ENCODE data around the gene PFN3. TPM values are rescaled to one million over a fixed set of nuclear protein-coding genes. Genes with fewer than 3 reads are reported as not detected.

PFN3 gene
- total RNA-seq, 1 donor from 2014 or later: not detected

DNA sequence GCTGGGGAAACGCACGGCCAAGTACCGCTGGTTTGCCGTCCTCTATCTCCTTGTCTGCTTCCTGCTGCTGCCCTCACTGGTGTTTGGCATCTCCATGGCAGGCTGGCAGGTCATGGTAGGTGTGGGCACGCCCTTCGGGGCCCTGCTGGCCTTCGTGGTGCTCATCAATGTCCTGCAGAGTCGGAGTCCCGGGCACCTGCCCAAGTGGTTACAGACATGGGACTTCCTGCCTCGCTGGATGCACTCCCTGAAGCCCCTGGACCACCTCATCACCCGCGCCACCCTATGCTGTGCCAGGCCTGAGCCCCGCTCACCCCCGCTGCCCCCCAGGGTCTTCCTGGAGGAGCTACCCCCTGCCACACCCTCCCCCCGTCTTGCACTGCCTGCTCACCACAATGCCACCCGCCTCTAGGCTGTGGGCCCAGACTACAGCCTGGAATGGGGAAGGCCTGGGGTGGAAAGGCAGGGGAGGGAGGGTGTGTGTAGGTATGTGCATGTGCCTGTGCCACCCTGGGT is 2.5 kb downstream of the PFN3 start:
- intact Hi-C loops (cut with micrococcal nuclease): no loop called here

DNA sequence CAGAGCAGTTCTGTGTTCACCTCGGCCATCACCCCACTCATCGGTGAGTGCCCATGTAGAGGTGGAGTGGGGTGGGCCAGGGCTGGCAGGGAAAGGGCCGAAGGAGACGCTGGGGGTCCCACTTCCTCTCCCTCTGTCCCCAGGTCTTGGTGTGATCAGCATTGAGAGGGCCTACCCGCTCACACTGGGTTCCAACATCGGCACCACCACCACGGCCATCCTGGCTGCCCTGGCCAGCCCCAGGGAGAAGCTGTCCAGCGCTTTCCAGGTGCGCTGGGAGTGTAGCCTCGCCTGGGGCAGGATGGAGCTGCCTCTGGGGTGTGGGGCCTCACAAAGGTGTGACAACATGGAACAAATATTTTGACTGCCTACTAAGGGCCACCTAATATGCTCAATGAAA is 3.7 kb downstream of the PFN3 start:
- intact Hi-C loops (cut with micrococcal nuclease): no loop called here

DNA sequence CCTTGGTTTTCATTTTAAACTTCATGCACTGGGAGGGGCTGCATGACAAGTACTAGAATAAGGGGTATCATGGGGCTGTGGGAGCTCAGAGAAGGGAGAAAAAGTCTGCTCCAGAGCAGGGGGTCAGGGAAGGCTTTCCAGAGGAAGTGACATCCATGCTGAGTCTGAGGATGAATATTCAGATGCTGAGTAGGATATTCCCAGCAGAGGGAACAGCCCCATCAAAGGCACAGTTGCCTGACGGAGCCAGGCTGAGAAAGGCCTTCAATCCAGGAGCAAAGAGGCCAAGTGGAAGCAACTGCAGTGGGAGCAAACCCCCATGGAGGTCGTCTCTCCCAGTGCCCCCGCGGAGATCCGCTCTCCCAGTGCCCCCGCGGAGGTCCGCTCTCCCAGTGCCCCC is 4.4 kb downstream of the PFN3 start:
- intact Hi-C loops (cut with micrococcal nuclease): no loop called here

DNA sequence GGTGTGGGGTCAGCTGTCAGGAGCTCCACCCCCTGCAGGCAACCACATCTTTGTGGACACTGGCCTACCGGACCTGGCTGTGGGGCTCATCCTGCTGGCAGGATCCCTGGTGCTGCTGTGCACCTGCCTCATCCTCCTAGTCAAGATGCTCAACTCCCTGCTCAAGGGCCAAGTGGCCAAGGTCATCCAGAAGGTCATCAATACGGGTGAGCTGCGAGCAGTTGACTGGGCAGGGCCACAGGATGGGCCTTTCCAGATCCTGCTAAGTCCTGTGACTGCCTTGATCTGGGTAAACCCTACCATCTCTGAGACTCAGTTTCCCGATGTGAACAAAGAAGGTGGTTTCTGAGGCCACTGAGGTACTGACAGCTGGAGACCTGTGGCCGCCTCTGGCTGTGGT is 6.5 kb downstream of the PFN3 start:
- intact Hi-C loops (cut with micrococcal nuclease): no loop called here

DNA sequence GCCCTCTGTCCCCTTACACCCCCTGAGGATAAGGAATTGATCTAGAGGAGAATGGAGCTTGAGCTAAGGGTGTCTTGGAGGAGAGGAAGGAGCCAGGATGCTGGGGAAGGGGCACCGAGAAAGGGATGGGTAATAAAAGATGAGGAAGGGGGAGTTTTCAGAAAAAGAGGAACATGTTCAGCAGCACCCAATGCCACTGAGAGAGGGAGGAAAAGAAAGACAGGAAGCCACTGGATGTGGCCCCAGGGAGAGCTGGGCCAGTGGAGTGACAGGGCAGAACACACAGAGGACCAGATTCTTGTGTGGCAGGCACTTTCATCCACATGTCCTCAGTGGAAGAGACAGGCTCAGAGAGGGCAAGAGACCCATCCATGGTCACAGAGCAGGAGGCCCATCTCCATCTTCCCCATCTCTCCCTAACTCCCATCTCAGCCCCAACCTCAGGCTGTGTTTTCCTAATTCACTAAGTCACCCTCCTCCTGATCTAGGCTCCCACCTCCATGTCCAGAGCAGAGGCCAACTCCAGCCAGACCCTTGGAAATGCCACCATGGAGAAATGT is 7.2 kb downstream of the PFN3 start:
- intact Hi-C loops (cut with micrococcal nuclease): no loop called here

DNA sequence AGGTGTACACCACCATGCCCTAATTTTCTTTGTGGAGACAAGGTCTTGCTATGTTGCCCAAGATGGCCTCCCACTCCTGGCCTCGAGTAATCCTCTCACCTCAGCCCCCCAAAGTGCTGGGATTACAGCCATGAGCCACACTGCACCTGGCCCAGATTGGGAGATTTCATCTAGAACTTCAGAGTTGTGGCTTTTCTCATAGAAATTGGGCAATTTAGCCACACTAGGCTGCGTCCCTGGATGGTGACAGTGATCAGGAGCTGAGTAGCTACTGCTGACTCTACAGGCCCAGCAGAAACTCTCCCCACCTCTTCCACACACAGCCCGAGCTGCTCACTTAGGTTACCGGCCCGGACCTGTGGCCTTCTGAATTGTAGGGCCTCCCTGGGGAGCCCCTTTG is 7.7 kb downstream of the PFN3 start:
- intact Hi-C loops (cut with micrococcal nuclease): no loop called here

DNA sequence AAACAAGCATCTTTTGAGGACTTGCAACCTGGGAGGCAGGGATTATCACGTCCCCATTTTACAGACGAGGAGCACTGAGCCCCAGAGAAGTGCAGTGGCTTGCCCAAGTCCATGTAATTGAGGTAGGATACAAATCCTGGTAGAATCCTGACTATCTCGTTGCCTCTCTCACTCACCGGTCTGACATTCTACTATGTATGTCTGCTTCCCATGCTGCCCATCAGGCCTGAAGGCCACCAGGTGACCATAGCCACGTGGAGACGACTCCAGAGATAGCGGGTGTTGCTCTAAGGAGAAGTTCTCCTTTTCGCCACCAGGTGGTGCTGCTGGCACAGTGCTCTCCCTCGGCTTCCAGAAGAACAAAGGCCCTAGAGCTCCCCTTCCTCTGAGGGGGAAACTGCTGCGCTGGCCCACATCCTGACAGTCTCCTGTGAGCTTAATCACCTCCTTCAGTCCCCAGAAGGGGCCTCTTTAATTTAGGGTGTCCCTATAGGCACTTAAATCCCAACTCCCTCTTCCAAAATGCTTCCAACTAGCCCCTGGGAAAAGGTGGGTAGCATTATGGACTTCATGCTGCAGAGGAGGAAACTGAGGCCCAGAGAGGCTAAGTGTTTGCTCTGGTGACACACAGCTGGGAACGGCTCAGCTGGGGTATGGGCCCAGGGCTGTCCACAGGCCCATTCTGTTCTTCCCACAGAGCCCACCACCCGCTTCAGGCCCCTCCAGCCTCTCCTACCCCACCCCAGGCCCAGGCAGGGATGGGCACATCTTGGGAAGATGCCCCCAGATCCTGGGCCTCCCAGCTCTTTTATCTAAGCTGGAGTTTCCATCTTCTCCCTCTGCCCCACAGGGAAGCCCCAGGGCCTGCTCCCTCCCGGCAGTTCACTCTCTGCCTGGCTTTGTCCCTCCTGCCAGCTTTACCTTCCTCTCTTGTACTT is 9.8 kb downstream of the PFN3 start:
- intact Hi-C loops (cut with micrococcal nuclease): loop anchor here (1.0 to 2.0 kb wide), 4 partner anchors 13 to 111 kb away; partner anchors contain the start of gene PRR7

DNA sequence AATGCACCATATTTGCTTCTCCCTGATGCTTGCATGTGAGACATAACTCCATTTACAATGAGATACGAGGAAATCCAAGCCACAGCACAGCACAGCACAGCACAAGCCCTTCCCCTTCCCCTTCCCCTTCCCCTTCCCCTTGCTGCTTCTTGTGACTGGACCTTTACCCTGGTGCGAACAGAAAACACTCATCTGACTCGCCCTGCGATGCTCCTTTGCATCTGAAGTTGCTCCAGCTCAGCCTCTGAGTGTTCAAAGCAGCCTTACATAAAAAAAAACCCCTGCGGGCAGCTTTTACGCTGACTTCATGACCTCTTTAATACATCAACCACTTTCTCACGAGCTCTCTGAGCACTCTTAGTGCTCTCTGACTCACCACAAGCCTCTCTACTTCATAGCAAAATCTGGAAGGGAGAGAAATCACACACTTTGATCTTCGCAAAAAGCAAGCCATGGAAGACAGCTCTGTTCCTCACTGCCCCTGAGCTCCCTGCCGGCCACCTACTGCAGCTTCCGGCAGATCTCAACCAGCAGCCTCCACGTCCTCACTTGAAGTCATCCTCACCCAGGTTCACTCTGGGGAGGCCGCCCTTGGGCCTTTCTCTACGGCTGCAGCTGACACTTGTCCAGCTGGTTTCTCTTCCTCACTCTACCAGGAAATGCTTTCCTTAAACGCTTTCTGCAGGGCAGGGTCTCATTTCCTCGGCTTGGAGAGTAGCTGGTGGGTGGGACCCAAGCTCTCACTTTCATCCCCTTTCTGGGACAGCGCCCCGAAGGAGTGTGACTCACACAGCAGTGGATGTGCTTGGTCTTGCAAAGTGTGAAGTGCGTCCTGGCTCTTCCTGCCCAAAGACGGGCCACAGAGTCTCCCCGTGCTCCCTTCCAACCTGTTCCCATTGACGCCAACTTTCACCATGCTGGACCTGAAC is 11.0 kb downstream of the PFN3 start:
- intact Hi-C loops (cut with micrococcal nuclease): loop anchor here (1.0 to 2.0 kb wide), 4 partner anchors 14 to 112 kb away; partner anchors contain the start of gene PRR7

DNA sequence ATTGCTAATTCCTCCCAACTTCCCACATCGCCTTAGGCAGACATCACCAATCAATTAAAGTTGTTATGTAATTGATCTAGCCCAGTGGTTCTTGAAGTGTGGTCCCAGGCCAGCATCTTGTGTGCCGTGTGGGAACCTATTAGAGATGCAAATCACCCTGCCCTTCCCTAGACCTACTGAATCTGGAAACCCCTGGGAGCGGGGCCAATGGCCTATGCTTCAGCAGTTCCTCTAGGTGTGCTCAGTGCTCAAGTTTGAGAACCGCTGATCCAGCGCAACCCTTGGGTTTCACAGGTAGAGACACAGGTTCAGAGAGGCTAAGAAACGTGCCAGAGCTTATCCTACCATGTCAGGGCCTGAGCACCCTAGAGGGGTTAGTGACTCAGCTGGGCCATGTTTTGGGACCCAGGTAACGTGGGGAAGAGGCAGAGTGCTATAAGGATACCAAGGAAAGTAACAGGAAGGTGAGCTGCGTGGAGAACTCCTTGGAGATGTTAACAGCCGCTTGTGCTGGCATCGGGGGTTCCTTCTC is 11.9 kb downstream of the PFN3 start:
- intact Hi-C loops (cut with micrococcal nuclease): no loop called here

DNA sequence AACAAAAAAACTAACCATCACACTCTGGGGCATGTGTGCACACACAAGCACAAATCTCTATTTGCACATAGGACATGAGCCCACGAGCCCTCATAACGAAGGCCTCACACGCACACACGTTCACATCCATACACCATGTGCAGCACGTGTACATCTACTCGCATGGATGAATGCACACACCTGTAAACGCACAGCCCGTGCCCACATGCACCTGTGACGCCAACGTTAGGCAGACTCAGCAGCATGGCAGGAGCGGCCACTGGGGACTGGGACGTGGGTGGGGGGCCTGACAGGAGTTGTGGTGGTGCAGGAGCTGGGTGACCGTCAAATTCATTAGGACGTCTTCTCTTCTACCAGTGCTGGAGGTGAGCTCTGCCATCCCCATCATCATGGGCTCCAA is 13.1 kb downstream of the PFN3 start:
- intact Hi-C loops (cut with micrococcal nuclease): no loop called here

DNA sequence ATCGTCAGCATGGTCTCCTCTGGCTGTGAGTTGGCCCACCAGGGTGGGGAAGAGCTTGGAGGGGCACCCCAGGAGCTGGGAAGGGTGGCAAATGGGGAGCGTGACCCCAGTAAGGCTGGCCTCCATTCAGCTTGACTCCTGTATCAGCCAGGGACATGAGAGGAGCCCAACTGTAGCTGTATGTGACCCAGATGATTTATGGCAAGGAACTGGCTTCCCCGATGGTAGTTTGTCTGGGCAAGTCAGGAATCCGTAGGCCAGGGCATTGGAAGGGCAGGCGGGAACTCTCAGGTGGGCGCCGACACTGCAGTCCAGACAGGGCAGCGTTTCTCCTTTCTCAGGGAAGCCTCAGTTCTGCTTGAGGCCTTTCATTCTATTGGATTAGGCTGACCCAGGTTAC is 13.9 kb downstream of the PFN3 start:
- intact Hi-C loops (cut with micrococcal nuclease): no loop called here

DNA sequence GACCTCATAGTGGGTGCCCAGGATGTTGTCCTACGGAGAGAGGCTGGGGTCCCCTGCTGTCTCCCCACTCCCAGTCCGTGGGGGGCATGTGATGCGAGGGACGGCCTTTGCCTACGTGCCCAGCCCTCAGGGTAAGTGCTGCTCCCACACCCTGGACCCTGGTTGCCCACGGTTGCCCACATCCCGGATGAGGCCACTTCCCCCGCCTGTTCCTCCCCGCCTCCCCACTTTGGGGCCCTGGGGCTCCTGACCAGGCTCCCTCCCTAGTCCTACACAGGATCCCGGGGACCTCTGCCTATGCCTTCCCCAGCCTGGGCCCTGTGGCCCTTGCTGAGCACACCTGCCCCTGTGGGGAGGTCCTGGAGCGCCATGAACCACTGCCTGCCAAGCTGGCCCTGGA is 14.7 kb downstream of the PFN3 start:
- intact Hi-C loops (cut with micrococcal nuclease): no loop called here

DNA sequence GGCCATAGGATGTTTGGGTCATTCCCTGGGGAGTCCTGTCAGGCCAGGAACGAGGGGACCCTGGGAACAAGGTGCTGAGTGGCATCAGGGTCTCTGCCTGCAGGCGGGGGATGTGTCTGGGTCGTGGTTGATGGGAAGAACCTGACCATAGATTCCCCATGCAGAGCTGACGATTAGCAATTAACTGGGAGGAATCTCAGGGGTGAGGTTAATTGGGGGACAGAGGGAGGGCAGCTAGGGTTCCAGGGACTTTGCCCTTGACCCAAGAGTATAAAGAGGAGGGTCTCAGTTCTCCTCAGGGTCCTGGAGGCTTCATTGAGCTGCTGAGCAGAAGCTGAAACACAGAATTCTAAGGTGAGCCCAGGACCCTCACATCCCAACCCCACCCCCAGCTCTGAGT is 16.3 kb downstream of the PFN3 start, which contains the start of gene SLC34A1:
Gene SLC34A1 (plus strand): TSS at position 301 of the 400 bp plus-strand sequence. CDS start 1,308 bp downstream, outside the sequence.
- intact Hi-C loops (cut with micrococcal nuclease): no loop called here

DNA sequence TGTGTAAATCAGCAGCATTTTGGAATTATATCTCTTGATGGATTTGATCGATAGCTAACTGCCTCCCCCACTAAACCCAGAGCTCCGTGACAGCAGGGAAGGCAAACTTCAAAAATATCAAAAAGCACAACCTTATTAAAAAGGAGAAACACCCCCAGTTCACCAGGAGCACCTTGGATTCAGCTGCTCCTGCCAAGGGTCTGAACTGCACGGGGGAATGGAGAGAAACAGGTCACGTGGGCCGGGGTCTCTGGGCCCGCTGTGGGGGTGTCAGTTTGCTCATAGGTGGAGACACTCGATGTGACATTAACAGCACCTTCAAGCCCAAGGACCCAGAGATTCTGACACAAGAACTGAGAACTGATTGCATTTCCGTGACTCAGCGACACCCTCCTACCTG is 17.3 kb downstream of the PFN3 start:
- intact Hi-C loops (cut with micrococcal nuclease): no loop called here

DNA sequence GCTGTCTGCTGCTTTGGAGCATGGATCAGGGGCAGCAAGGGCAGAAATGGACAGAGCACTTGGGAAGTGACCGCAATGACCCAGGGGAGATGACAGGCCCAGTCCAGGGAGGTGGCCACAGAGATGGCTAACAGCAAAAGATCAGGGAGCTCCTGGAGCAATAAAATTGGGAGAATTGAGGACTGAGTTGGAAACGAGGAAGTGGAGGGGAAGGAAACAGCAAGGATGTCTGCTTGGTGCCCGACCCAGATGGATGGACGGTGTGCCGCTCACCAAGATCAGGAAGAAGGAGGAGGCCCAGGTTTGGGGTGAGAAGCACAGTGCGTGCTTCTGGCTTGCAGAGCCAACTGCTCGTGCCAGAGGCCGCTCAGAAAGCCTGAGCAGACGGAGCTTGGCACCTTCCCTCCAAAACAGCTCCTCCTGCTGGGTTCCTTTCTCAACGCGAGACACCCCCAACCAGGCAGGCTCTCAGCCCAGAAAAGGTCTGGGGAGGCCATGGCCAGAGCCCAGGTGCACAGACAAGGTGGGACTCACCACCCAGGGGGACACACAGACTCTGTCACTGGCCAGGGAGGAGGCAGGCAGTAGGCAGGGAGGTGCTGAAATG is 17.9 kb downstream of the PFN3 start:
- intact Hi-C loops (cut with micrococcal nuclease): loop anchor here (1.0 kb wide), 1 partner anchor 64 kb away; no protein-coding TSS in a partner anchor

DNA sequence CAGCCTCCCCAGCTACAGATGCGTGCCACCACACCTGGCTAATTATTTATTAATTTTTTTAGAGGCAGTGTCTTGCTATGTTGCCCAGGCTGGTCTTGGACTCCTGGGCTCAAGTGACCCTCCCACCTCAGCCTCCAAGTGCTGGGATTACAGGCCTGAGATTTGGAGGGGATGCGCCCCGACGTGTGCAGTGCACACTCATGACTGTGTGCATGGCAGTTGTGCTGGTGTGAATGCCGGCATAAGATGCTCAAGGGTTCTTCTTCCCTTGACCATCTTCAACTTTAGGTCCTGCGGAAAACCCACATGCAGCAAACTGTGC is 19.7 kb downstream of the PFN3 start:
- intact Hi-C loops (cut with micrococcal nuclease): no loop called here

DNA sequence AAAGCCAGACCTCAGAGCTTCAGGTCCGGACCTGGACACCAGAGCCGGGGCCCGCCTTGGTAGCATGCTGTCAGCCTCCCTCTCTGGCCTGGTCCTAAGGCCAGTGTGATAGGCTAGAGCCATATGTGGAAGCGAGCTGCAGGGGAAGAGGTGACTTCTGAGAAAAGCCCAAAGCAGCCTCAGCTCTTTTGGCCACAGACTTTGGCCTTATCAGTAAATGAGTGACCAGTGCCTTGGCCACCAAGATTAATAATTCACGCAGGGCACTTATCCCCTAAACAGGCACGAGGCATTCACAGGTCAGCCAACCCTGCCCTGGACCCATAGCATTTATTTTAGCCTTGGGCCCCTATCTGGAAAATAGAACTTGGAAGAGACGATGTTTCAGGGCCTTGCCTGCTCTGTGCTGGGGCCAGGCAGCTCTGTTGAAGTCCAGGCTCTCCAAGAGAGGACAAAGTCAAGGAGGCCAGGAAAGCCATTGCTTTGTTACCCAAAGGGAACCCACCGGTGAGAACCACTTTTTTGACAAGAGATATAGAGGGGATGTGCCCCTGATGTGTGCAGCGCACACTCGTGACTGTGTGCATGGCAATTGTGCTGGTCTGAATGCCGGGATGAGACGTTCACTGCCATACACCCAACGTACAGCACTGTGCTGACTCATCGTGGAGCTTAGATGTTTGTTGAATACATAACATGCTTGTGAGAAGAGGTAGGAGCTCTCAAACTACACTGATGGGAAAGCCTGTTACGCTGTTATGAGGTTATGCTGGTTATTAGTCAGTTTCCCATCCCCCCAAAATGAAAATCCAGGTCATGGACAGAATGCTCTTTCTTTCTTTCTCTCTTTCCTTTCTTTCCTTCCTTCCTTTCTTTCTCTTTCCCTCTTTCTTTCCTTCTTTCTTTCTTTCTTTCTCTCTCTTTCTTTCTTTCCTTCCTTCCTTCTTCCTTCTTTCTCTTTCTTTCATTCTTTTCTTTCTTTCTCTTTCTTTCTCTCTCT is 21.3 kb downstream of the PFN3 start:
- intact Hi-C loops (cut with micrococcal nuclease): no loop called here

DNA sequence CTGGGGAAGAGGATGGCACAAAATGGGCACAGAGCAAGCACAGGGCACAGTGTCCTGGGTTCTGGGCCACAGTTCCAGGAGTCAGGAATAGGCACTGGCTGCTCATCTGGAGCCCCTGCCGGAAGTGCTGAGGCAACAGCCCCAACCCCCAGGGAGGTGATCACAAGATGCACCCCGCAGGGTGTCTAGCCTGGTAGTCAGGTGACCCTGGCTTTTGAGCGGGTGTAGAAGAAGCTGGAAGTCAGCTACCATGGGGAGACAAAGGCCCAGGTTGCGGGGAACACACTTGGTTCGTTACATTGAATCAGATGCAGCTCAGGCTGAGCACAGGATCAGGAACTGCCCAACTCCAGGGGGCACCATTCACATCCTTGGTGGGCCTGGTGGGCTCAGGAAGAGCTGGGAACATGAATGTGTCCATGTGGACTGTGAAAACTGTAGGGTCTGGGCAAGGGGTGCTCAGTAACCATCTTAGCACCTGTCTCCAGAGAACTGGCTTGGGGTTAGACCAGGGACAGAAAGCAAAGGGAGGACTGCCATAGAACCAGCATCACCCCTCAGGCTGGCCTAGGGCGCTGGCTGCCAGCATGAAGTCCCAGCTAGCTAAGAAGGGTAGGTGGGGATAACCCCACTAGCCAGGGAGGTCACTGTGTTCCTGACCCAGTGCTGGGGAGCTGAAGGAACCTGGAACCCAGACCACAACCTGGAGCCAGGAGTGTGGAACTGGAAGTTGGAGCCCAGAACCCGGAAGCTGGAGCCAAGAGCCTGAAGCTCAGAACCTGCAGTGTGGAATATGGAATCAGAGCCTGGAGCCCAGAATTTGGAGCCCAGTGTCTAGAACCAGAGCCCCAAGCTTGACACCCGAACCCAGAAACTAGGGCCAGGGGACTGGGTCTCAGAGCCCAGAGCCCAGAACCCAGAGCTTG is 22.3 kb downstream of the PFN3 start:
- intact Hi-C loops (cut with micrococcal nuclease): no loop called here
